CD4-positive, alpha-beta T cell treated with Interleukin-10 for 1 hour (primary cell): ENCODE data around the gene EDN2.
A peak's percentile ranks its signal among the peaks of the same experiment; 100 is the strongest.

Experiments used
- DNase-seq: peaks from one replicate; pipeline ENCODE4 v3.0.0-alpha.2; 2020

The EDN2 gene

GRCh38 chr1:41516168-41517061 lies 31.9 kb upstream of the EDN2 start:
- peak; percentile 51 for DNase-seq

GRCh38 chr1:41515778-41516167 lies 31.3 kb upstream of the EDN2 start:
- DNase-seq = no peak

- no peak for DNase-seq
Observed at GRCh38 chr1:41515131-41515678, 30.7 kb upstream of the EDN2 start.

- no peak for DNase-seq
Observed at GRCh38 chr1:41514381-41514780, 29.9 kb upstream of the EDN2 start.

- DNase-seq = no peak
Observed at GRCh38 chr1:41513383-41513735, 28.9 kb upstream of the EDN2 start.

- no peak for DNase-seq
Observed at GRCh38 chr1:41512701-41513382, 28.4 kb upstream of the EDN2 start.

GRCh38 chr1:41511239-41511540 lies 26.7 kb upstream of the EDN2 start:
- no peak for DNase-seq

- DNase-seq = no peak
Observed at GRCh38 chr1:41510531-41511238, 26.2 kb upstream of the EDN2 start.

- DNase-seq = no peak
Observed at GRCh38 chr1:41509270-41509671, 24.8 kb upstream of the EDN2 start.

- DNase-seq = no peak
Observed at GRCh38 chr1:41508290-41508689, 23.8 kb upstream of the EDN2 start.

- no peak for DNase-seq
Observed at GRCh38 chr1:41507836-41508235, 23.4 kb upstream of the EDN2 start.

GRCh38 chr1:41507110-41507720 lies 22.7 kb upstream of the EDN2 start:
- DNase-seq = no peak

- DNase-seq = no peak
Observed at GRCh38 chr1:41504114-41505035, 19.9 kb upstream of the EDN2 start.

GRCh38 chr1:41503538-41504113 lies 19.1 kb upstream of the EDN2 start:
- no peak for DNase-seq

GRCh38 chr1:41502912-41503311 lies 18.4 kb upstream of the EDN2 start:
- DNase-seq = no peak

- no peak for DNase-seq
Observed at GRCh38 chr1:41501581-41501980, 17.1 kb upstream of the EDN2 start.

GRCh38 chr1:41500781-41501518 lies 16.5 kb upstream of the EDN2 start:
- DNase-seq = no peak

- DNase-seq = no peak
Observed at GRCh38 chr1:41500378-41500777, 15.9 kb upstream of the EDN2 start.

- no peak for DNase-seq
Observed at GRCh38 chr1:41499591-41499990, 15.1 kb upstream of the EDN2 start.

- DNase-seq = no peak
Observed at GRCh38 chr1:41498804-41499203, 14.3 kb upstream of the EDN2 start.

- no peak for DNase-seq
Observed at GRCh38 chr1:41498391-41498790, 13.9 kb upstream of the EDN2 start.
